ENCODE data around the gene RPS27A.

- no peak for TF ChIP-seq CTCF (conservative IDR thresholded peaks at IDR 0.05; ENCODE audit: low read depth, low read length)
- no peak for TF ChIP-seq EZH2phosphoT487 (IDR thresholded peaks at IDR 0.05; ENCODE audit: borderline replicate concordance, low read length)
- TF ChIP-seq EZH2 (IDR thresholded peaks at IDR 0.05; ENCODE audit: low read length, unreplicated experiment), result no peak
Measured at GRCh38 chr2:55239656-55240222, 7.3 kb downstream of the RPS27A start.
